ENCODE results near the gene ATPAF1.
"Not testable (repeated sequence)": the region's sequence is repeated elsewhere in the genome, so short reads cannot be mapped to it uniquely, and the experiment has no call there.

Gene ATPAF1

DNA sequence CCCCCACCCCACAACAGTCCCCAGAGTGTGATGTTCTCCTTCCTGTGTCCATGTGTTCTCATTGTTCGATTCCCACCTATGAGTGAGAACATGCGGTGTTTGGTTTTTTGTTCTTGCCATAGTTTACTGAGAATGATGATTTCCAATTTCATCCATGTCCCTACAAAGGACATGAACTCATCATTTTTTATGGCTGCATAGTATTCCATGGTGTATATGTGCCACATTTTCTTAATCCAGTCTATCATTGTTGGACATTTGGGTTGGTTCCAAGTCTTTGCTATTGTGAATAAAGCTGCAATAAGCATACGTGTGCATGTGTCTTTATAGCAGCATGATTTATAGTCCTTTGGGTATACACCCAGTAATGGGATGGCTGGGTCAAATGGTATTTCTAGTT is 17.0 kb downstream of the ATPAF1 start:
- DNase-seq = not testable (repeated sequence)

DNA sequence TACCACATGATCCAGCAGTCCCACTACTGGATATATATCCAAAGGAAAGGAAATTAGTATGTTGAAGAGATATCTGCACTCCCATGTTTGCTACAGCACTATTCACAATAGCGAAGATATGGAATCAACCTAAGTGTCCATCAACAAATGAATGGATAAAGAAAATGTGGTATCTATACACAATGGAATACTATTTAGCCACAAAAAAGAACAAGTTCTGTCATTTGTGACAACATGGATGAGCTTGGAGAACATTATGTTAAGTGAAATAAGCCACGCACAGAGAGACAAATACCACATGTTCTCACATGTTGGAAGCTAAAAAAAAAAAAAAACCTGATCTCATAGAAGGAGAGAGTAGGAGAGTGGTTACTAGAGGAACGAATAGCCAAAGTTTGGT is 17.7 kb downstream of the ATPAF1 start:
- no peak for DNase-seq

- DNase-seq = no peak
These were observed 18.4 kb downstream of the ATPAF1 start for GRCh38 chr1:46649764-46650163.

- DNase-seq = no peak
These were observed 20.6 kb downstream of the ATPAF1 start for GRCh38 chr1:46647611-46648010.

DNA sequence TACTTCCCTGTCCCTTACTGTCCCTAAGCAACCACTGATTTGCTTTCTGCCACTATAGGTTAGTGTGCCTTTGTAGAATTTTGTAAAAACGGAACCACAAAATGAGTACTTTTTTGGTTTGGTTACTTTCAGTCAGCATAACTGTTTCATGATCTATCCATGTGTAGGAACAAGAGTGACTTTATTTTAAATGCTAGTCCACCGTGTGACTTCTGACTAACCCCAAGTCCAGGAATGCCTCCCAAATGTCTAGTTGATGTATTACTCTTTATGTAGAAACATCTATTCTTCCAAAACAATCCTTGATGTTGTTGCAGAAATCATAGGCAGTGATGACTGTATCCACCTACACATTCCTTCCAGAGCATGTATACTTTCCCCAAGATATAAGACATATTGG is 21.3 kb downstream of the ATPAF1 start:
- DNase-seq = no peak

GRCh38 chr1:46646331-46646730 is 21.8 kb downstream of the ATPAF1 start:
- DNase-seq = no peak

DNA sequence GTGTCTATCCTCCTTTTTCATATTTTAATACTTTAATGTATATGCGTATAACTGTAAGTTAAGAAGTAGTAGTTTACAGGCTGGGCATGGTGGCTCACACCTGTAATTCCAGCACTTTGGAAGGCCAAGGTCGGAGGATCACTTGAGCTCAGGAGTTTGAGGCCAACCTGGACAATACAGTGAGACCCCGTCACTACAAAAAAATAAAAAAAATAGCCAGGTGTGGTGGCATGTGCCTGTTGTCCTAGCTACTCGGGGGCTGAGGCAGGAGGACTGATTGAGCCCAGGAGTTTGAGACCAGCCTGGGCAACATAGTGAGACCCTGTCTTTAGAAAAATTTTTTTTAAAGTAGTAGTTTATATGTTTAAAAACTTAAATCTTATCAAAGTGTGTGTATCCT is 22.3 kb downstream of the ATPAF1 start:
- DNase-seq = no peak

- peak in 1 of 56 donors; percentile 4 for DNase-seq
These were observed 24.8 kb downstream of the ATPAF1 start for GRCh38 chr1:46643368-46643775.

GRCh38 chr1:46642115-46642680 is 26.0 kb downstream of the ATPAF1 start:
- no peak for DNase-seq

GRCh38 chr1:46639547-46639946 is 28.6 kb downstream of the ATPAF1 start:
- no peak for DNase-seq

- DNase-seq = no peak
These were observed 29.2 kb downstream of the ATPAF1 start for GRCh38 chr1:46638921-46639320.

- DNase-seq = no peak
These were observed 30.6 kb downstream of the ATPAF1 start for GRCh38 chr1:46637444-46638083.

DNA sequence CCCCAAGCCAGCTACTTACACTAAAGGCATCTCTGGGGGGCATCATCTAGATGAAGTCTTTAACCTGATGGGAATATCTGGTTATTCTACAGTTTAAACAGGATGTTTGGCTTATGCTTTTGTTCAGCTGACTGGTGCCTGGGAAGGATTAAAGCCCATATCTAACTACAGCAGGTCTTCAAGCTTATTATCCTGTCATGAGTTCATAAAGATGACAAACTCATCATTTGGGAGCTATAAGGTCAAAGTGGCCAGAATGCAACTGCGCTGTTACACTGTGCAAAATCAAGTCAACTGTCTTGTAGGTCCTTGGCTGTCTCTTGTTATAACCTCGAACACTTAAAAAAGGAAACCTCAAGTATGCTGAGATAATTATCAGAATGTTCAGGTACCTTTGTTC is 33.0 kb downstream of the ATPAF1 start:
- no peak for DNase-seq

DNA sequence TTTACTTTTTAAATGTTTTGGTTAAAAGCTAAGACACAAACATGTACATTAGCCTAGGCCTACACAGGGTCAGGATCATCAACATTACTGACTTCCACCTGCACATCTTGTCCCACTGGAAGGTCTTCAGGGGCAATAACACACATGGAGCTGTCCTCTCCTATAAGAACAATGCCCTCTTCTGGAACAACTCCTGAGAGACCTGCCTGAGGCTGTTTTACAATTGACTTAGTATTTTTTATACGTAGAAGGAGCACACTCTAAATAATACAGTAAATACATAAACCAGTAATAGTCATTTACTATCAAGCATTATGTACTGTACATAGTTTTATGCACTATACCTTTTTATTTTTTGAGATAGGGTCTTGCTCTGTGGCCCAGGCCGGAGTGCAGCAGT is 37.4 kb downstream of the ATPAF1 start:
- no peak for DNase-seq

GRCh38 chr1:46623743-46624644 is 44.2 kb downstream of the ATPAF1 start:
- DNase-seq = no peak

DNA sequence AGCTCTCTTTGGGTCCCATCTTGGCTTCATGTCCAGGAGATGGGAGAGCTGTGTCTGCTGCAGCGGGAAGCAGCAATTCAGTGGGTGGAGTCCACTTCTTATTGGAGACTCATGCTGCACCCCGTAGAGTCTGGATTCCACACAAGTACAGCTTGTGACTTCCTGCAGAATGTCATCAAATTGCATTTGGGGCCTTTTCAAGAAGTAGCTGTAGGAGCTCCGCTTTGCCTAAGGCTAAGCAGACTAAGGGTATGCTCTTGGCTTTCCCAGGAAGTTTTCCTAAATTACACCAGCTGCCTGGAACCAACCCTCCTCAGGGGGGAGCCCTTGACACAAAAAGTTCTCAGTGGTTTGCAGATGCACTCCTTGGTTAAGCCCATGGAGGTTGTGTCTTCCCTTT is 45.8 kb downstream of the ATPAF1 start:
- DNase-seq = peak in 6 of 56 donors; percentile 5 to 16 (median 9)

- no peak for DNase-seq
These were observed 46.2 kb downstream of the ATPAF1 start for GRCh38 chr1:46621930-46622329.

GRCh38 chr1:46619656-46620258 is 48.4 kb downstream of the ATPAF1 start:
- DNase-seq = no peak

DNA sequence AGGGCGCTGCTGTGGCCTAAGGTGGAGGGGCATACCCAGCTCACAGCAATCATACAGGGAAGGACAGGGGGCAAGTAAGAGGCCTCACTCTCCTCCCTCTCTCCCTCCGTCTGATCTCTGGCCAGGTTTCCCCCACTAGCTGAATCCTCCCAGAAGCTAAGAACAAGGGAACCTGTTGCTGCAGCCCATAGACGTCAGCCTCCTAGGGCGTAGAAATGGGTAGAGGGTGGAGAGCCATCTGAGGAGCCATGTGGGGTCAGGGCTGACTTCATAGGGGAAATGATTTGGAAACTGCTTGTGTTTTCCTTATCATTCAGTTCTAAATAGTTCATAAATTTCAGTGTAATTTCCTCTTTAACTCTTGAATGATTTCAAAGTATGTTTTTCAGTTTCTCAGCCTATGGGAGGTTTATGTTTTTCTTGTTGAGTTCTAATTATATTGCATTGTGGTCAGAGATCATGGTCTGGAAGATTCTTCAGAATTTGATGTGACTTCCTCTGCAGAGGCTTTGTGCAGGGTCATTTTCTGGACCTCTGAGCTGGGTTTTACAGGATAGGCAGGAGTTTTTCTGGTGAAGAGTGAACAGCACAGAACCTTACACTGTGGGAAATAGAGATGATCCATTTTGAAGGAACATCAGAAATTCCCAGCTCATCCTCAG is 49.3 kb downstream of the ATPAF1 start:
- no peak for DNase-seq

- peak in 1 of 56 donors; percentile 8 for DNase-seq
These were observed 50.3 kb downstream of the ATPAF1 start for GRCh38 chr1:46617833-46618232.

- DNase-seq = no peak
These were observed 50.9 kb downstream of the ATPAF1 start for GRCh38 chr1:46617108-46617800.

Measured in nucleus accumbens (tissue), 56 donors.